Epithelial cell of umbilical artery (primary cell): Measurements from ENCODE around the gene SRSF4. TPM values are rescaled to one million over a fixed set of nuclear protein-coding genes. Genes with fewer than 3 reads are reported as not detected.

Source experiments
- total RNA-seq: library from RNA; depleted of rRNA; stranded (reverse); fragments of >200 nt; gene quantifications from 2 replicates; pipeline ENCODE4 v1.2.3, GENCODE V29; 2014

SRSF4 gene
- total RNA-seq = 40.9 and 57.9 TPM in 2 replicates

GRCh38 chr1:29181413-29182225, at the start of gene SRSF4:
Gene SRSF4 (minus strand): TSS chr1:29181900. CDS start chr1:29181752, 148 bp downstream.

GRCh38 chr1:29230553-29231378, 49.1 kb upstream of the SRSF4 start, which contains the start of gene MECR:
Gene MECR (minus strand): TSS chr1:29230934. CDS start chr1:29230906, 28 bp downstream.

GRCh38 chr1:29123887-29124365, 57.8 kb downstream of the SRSF4 start, which contains the start of gene TMEM200B:
Gene TMEM200B (minus strand): TSS chr1:29123903. CDS start chr1:29121828, 2,075 bp downstream.

Other genes with a start within 250 kb of the SRSF4 start
- gene TMEM200B, start 58.0 kb downstream of the SRSF4 start, total RNA-seq = 0.65 and 1.8 TPM in 2 replicates
- 22.3 and 26.3 TPM in 2 replicates for gene MECR, start 49.0 kb upstream of the SRSF4 start, total RNA-seq
- 4.2 and 5.3 TPM in 2 replicates for gene PTPRU, start 54.6 kb upstream of the SRSF4 start, total RNA-seq